NCI-H2196 (cell line): ENCODE data around the gene ADK.
"Not testable (repeated sequence)": the region's sequence is repeated elsewhere in the genome, so short reads cannot be mapped to it uniquely, and the experiment has no call there.

Experiments
- DNase-seq: peaks from one replicate; lab custom pipeline; 2025; ENCODE audit not compliant: unreplicated experiment; lab: John Stamatoyannopoulos, UW

The ADK gene

DNA sequence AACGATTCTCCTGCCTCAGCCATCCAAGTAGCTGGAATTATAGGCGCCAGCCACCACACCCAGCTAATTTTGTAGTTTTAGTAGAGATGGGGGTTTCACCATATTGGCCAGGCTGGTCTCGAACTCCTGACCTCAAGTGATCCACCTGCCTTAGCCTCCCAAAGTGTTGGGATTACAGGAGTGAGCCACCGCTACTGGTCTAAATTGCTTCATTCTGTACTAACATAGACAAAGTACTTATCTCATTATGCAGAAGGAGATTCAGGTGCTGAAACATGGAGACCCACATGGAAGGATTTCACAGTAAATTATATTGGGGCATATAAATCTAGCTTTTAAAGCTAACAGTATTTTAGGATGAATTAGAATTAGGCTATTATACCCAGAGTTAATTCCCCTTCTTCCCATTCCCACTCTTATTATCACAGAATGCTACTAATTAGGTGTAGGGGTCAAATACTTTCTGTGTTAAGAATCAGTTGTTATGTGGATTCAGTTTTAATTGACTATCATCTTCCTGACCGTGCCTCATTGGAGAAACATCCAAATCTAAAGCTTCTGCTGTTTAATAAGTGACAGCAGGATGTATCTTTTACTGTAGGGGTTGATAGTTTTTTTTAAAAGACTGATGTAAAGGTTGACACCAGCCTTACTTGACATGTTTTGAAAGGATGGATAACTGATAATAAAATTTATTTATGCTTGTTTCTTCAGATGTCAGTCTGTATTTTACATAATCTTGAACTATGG is 27.2 kb downstream of the ADK start:
- no peak for DNase-seq

DNA sequence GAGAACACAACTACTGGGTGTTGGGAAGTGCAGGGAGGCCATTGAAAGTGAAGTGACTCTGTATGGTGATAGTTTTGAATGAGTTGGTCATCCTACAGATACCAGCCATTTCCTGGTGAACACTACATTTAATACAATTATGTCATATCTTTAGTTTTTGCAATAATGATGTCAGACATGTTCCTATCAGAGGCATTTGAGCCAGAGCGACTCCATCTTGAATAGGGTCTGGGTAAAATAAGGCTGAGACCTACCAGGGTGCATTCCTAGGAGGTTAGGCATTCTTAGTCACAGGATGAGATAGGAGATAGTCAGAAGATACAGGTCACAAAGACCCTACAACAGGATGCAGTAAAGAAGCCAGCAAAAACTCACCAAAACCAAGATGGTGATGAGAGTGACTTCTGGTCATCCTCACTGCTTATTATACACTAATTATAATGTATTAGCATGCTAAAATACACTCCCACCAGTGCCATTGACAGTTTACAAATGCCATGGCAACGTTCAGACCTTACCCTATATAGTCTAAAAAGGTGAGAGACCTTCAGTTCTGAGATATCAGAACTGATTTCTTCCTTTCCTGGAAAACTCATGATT is 28.2 kb downstream of the ADK start:
- no peak for DNase-seq

DNA sequence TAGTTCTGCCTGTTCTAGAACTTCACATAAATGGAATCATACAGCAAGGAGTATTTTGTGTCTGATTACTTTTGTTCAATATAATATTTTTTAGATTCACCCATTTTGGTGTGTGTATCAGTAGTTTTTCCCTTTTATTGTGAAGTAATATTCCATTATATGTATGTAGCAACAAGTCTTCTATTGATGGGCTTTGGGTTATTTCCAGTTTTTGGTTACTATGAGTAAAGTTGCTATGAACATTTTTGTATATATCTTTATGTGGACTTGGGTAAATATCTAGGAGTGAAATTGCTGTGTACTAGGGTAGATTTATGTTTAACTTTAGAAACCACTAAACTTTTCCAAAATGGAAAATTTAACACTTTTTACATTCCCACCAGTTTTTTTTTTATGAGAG is 35.7 kb downstream of the ADK start:
- no peak for DNase-seq

DNA sequence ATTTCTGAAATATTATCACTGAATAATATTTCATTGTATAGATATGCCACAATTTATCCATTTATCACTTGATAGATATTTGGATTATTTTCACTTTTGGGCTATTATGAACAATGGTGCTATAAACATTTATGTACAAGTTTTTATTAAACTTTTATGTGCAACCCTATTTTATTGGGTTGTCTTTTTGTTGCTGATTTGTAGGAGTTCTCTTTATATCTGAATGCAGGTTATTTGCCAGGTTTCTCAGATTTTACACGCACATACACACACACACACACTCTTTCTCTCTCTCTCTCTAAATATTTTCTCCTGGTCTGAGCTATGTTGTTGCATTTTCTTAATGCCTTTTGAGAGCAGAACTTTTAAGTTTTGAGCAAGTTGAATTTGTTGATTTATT is 36.2 kb downstream of the ADK start:
- no peak for DNase-seq

DNA sequence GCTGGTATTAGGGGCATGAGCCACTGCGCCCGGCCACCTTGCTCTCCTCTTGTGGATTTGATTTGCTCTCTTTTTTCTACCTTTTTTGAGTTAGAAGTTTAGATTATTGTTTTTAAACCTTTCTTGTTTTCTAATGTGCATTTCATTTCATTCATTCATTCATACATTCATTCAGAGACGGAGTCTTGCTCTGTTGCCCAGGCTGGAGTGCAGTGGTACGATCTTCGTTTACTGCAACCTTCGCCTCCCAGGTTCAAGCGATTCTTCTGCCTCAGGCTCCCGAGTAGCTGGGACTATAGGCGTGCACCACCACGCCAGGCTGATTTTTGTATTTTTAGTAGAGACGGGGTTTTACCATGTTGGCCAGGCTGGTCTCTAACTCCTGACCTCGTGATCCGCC is 37.6 kb downstream of the ADK start:
- DNase-seq = not testable (repeated sequence)

DNA sequence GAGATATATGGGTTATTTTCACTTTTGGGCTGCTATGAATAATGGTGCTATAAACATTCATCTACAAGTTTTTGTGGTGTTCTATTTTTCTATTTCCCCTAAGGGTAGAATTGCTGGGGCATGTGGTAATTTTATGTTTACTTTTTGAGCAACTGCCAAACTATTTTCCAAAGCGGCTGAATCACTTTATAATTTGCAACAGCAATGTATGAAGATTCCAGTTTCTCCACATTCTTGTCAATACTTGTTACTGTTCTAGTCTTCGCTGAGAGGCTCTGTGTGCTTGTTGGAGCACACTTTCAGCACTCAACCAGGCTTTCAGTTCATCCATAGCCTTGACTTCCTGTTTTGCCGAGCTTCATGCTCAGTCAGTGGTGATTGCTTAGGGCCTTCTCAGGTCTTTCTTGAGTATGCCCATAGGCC is 39.0 kb downstream of the ADK start:
- peak; percentile 58 for DNase-seq

DNA sequence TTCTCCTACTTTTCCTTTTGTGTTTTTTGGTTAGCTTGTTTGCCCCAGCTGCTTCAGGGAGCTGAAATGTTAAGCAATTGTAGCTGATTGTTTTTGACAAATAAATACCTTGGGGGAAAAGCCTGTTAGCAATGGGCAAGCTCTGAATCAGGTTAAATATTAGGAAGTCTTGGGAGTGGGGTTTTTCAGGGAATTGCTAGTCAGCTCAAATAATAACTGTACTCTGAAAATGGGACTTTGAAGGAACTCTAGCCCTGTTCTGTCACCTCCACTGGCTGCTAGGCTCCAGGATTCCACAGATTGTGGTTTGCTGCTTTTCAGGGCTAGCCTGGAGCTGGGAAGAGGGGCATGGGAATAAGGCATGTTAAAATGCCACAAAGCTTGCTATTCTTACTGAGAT is 39.5 kb downstream of the ADK start:
- DNase-seq = no peak

DNA sequence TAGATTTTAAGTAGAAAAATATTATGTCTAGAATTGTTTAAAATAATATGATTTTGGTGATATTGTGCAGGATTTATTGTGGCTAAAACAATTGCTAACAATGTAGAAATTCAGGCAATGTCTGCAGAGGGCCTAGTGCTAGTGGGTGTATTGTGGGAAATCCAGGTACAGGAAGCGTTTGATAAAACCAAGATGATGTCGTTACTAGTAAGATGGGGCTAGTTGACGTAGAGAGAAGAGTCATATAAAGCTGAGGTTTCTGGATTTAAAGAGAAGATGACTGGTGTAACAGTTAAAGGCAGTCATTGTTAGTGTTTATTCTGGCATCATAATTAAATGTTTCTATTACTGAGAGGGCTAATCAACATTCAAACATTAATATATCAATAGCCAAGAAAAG is 43.5 kb downstream of the ADK start:
- DNase-seq = no peak

DNA sequence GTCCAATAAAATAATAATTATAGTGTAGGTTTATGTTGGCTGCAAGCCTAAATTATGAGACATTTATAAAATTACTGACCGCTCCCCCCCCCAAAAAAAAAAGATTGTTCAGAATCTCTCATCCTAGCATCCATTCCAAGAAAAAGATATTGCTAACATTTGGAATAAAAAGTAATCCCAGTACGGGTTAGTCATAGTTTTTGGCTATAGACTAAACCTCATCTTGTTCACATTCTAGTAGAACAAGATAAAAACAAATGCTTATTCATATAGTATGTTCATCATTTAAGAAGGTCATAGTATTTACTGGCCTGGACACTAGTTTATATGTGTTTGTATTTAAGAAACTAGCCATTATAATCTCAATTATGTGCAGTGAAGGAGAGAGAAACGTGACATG is 44.0 kb downstream of the ADK start:
- no peak for DNase-seq

DNA sequence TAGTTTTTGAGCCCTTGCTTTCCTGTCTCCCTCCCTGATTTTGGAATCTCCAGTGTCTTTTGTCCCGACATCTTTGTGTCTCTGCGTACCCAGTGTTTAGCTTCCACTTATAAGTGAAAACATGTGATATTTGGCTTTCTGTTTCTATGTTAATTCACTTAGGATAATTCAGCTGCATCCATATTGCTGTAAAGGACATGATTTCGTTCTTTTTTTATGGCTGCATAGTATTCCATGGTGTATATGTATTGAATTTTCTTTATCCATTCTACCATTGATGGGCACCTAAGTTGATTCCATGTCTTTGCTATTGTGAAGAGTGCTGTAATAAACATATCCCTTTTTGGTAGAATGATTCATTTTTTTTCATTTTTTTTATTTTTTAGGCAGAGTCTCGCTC is 48.3 kb downstream of the ADK start:
- no peak for DNase-seq

DNA sequence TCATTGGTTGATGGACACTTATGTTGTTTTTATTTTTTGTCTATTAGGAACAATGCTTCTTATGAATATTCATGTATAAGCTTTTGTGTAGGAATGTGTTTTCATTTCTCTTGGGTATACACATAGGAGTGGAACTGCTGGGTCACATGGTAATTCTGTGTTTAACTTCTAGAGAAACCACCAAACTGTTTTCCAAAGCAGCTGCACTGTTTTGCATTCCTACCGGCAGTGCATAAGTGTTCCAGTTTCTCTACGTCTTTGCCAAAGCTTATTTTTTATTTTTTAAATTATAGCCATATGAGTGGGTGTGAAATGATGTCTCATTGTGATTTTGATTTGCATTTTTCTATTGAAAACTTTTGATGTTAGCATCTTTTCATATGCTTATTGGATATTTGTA is 51.3 kb downstream of the ADK start:
- DNase-seq = no peak

DNA sequence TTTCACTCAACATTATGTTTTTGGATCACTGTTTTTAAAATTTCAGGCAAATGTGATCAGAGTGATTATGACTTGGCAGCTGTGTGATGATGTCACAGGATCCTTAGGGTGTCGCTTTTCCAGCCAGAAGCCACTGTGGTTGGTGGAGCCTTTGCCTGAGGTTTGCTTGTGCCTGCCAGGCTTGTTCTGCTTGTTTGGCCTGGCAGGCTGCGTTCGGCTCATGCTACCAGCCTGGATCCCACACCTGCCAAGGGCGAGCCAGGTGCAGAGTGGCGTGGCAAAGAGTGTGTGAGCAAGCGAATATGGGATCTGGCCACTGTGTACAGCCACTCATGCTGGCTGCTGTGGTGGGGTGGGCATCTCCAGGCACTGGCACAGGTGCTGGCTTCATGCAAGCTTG is 55.7 kb downstream of the ADK start:
- DNase-seq = peak; percentile 87

DNA sequence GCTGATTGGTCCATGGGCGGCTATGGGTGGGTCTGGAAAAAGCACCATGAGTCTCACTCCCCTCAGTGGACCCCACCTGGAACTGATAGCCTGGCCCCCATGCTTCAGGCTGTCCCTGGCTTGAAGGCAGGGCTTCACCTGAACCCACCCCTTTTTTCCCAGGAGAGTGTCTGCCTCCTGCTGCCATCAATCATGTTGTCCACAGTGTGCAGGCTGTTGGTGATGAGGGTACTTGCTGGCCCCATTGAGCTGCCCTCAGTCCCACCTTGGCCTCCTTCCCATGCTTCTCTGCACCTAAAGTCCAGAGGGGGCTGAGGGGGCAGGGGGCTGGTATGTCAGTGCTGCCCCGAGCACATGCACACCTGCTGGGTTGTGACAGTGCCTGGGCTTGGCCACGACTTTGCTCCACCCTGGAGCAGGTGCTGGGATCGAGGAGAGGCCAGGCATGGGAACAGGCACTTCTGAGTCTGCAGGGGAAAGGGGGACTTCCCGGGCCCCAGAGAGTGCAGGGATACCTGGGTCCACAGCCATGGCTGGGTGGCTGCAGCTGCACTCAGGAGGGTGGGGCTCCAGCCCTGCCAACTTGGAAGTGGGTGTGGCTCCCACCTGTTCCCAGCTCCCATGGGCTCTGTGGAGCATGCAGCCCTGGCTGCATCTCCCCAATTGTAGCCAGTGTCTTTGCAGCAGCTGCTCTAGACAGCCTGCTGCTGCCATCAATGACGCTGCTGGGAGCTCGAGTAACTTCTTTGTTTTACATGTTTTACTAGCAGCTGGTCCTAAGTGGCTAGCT is 56.9 kb downstream of the ADK start:
- DNase-seq = peak; percentile 86

DNA sequence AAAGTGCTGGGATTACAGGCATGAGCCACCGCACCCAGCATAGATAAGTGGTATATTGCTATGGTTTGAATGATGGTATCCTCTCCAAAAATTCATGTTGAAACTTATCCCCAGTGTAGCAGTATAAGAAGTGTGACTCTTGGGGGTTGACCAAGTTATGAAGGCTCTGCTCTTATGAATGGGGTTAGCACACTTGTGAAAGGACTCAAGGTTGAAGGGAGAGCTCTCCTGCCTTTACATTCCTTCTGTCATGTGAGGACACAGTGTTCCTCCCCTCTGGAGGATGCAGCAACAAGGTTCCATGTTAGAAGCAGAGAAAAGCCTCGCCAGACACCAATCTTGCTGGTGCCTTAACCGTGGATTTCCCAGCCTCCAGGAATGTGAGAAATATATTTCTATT is 58.0 kb downstream of the ADK start:
- DNase-seq = no peak

DNA sequence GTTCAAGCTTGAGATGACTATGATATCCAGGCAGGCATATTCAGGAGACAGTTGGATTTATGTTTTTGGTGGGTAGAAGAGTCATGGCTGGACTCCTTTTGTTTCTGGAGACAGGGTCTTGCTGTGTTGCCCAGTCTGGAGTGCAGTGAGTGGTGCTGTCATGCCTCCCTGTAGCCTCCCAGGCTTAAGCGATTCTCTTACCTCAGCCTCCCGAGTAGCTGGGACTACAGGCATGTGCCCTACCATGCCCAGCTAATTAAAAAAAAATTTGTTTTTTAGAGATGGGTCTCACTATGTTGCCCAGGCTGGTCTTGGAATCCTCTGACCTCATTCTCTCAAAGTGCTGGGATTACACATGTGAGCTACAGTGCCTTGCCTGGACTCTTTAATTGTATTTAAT is 62.0 kb downstream of the ADK start:
- no peak for DNase-seq

DNA sequence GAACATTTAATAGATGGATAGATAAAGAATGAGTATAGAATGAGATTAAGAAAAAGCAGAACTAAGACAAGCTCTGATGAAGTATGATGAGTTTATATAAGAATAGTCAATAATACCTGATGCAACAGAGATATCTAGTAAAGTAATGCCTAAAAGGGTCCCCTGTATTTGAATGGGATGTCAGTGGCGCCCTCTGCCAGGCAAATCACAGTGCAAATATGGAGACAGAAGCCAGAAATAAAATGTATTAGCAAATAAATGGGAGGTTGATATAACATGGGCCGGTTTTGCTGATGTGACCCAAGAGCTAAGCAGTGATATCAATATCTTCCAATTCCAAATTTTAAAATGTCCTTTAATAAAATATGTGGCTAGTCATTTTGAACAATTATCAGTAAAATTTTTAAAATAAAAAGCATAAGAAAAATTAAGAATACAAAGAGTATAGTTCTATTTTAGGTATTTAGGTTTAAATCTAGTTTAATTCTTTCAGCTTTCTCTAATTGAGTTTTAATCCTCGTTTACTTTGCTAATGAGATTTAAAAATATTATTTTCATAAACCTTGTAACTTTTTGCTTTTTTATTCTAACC is 62.6 kb downstream of the ADK start:
- DNase-seq = no peak

DNA sequence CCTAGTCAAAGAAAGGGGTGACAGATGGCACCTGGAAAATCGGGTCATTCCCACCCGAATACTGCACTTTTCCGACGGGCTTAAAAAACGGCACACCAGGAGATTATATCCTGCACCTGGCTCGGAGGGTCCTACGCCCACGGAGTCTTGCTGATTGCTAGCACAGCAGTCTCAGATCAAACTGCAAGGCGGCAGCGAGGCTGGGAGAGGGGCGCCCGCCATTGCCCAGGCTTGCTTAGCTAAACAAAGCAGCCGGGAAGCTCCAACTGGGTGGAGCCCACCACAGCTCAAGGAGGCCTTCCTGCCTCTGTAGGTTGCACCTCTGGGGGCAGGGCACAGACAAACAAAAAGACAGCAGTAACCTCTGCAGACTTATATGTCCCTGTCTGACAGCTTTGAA is 66.1 kb downstream of the ADK start:
- not testable (repeated sequence) for DNase-seq

DNA sequence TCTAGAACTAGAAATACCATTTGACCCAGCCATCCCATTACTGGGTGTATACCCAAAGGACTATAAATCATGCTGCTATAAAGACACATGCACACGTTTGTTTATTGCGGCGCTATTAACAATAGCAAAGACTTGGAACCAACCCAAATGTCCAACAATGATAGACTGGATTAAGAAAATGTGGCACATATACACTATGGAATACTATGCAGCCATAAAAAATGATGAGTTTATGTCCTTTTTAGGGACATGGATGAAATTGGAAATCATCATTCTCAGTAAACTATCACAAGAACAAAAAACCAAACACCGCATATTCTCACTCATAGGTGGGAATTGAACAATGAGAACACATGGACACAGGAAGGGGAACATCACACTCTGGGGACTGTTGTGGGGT is 71.4 kb downstream of the ADK start:
- DNase-seq = not testable (repeated sequence)

DNA sequence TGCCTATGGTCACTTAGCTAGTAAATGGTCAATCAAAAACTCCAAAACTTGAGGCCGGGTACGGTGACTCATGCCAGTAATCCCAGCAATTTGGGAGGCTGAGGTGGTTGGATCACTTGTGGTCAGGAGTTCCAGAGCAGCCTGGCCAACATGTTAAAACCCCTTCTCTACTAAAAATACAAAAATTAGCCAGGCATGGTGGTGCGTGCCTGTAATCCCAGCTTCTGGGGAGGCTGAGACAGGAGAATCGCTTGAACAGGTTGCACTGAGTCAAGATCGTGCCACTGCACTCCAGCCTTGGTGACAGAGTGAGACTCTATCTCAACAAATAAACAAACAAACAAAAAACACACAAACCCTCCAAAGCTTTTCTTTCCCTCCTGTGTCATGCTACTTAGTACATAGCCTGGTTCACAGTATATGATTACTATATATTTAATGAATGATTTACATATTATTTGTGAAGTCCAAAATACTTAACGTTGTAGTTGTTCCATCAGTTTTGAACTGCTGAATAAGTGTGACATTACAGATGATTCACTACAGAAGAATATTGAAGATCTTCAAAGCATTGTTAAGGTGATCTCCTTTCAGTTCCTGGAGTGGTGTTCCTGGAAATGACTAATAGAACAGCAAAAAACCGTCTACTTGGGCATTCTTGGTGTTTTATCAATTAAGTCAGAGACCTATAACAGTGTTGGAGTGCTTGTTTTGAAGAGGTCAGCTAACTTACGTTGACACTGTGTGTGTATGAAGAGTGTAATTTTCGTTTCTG is 72.9 kb downstream of the ADK start:
- peak; percentile 23 for DNase-seq

DNA sequence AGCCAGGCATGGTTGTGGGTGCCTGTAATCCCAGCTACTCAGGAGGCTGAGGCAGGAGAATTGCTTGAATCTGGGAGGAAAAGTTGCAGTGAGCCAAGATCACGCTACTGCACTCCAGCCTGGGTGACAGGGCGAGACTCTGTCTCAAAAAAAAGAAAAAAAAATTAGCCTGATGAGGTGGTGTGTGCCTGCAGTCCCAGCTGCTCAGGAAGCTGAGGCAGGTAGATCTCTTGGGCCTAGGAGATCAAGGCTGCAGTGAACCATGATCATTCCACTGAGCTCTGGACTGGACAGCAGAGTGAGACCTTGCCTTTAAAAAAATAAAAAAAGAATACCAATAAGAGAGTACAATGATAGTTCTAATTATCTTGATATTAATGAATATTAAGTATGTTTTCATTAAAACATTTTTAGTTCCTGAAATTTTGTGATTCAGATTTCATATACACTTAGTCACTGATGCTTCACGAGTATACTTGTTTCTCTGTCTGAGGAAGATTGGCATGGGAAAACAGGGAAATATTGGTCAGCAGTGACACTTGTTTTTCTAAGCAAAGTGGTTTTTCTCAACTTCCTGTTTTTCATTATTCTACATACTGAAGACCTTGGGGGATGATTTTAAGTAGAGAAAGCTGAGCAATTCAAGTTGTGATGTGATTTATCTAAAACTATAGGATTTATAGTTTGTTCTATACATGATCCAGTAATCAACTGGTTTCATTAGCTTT is 76.8 kb downstream of the ADK start:
- DNase-seq = no peak
